Urothelium cell line (cell line): Measurements from ENCODE around the gene SGMS1.
A peak's percentile ranks its signal among the peaks of the same experiment; 100 is the strongest.
"Not testable (repeated sequence)": the region's sequence is repeated elsewhere in the genome, so short reads cannot be mapped to it uniquely, and the experiment has no call there.

Source experiments
- DNase-seq: peaks from one replicate; pipeline ENCODE4 v3.0.0; 2011; ENCODE audit warnings: low spot score, mixed read lengths
- FAIRE-seq: peaks from 2 replicates; lab custom pipeline; 2011; peaks lifted over from hg19 to GRCh38; lab: Jason Lieb, UNC

Gene SGMS1

GRCh38 chr10:50623663-50624412, at the start of gene SGMS1:
SGMS1 (minus strand) TSS chr10:50623956; CDS start chr10:50344114, 279,842 bp downstream.
- FAIRE-seq (peak; percentile 63), DNase-seq (peak; percentile 92)

GRCh38 chr10:50672152-50672551, 48.4 kb upstream of the SGMS1 start:
- DNase-seq, result not testable (repeated sequence)

GRCh38 chr10:50671645-50672044, 47.9 kb upstream of the SGMS1 start:
- not testable (repeated sequence) for FAIRE-seq

More at GRCh38 chr10:50672152-50672551, 48.4 kb upstream of the SGMS1 start:
- not testable (repeated sequence) for FAIRE-seq

GRCh38 chr10:50669957-50670356, 46.2 kb upstream of the SGMS1 start:
- not testable (repeated sequence) for DNase-seq, FAIRE-seq

More at GRCh38 chr10:50671645-50672044, 47.9 kb upstream of the SGMS1 start:
- DNase-seq, result not testable (repeated sequence)

GRCh38 chr10:50667353-50667752, 43.6 kb upstream of the SGMS1 start:
- not testable (repeated sequence) for FAIRE-seq, DNase-seq

- not testable (repeated sequence) for FAIRE-seq, DNase-seq
These were observed 38.7 kb upstream of the SGMS1 start for GRCh38 chr10:50662420-50662819.

GRCh38 chr10:50661563-50661962, 37.8 kb upstream of the SGMS1 start:
- FAIRE-seq, DNase-seq: not testable (repeated sequence)

GRCh38 chr10:50659865-50660730, 36.3 kb upstream of the SGMS1 start:
- FAIRE-seq (peak; percentile 86), DNase-seq (peak; percentile 71)

- peak; percentile 93 for FAIRE-seq
- DNase-seq, result not testable (repeated sequence)
These were observed 35.5 kb upstream of the SGMS1 start for GRCh38 chr10:50659016-50659864.

- no peak for FAIRE-seq
- no peak for DNase-seq
These were observed 34.4 kb upstream of the SGMS1 start for GRCh38 chr10:50658165-50658564.

- no peak for FAIRE-seq
- no peak for DNase-seq
These were observed 30.0 kb upstream of the SGMS1 start for GRCh38 chr10:50653758-50654157.

- DNase-seq (peak; percentile 21), FAIRE-seq (no peak)
These were observed 29.4 kb upstream of the SGMS1 start for GRCh38 chr10:50653142-50653541.

- FAIRE-seq, result no peak
- DNase-seq, result no peak
These were observed 28.1 kb upstream of the SGMS1 start for GRCh38 chr10:50651808-50652207.

GRCh38 chr10:50650481-50650880, 26.7 kb upstream of the SGMS1 start:
- FAIRE-seq (no peak), DNase-seq (no peak)

- FAIRE-seq (no peak), DNase-seq (no peak)
These were observed 25.1 kb upstream of the SGMS1 start for GRCh38 chr10:50648935-50649227.

GRCh38 chr10:50648089-50648934, 24.6 kb upstream of the SGMS1 start:
- no peak for DNase-seq
- no peak for FAIRE-seq

GRCh38 chr10:50647350-50647749, 23.6 kb upstream of the SGMS1 start:
- not testable (repeated sequence) for FAIRE-seq, DNase-seq

- FAIRE-seq (no peak), DNase-seq (no peak)
These were observed 21.5 kb upstream of the SGMS1 start for GRCh38 chr10:50645236-50645635.

- DNase-seq (peak; percentile 15), FAIRE-seq (no peak)
These were observed 17.9 kb upstream of the SGMS1 start for GRCh38 chr10:50641626-50642025.

- DNase-seq, result no peak
These were observed 16.5 kb upstream of the SGMS1 start for GRCh38 chr10:50640238-50640637.

More at GRCh38 chr10:50640238-50640637, 16.5 kb upstream of the SGMS1 start:
- no peak for FAIRE-seq
